ENCODE measurements around the gene FOXO4. TPM values are rescaled to one million over a fixed set of nuclear protein-coding genes. Genes with fewer than 3 reads are reported as not detected.

Gene FOXO4
- total RNA-seq, 1 experiment from 2014 or later, result 17.7 TPM

GRCh38 chrX:71085900-71086299 lies 9.8 kb upstream of the FOXO4 start:
- Histone ChIP-seq H3K14ac (ENCODE audit: insufficient read depth, low read length) (no peak overlapping the region), H2BK12ac (ENCODE audit: insufficient read length, low read depth, low read length) (no peak overlapping the region), H2AK5ac (ENCODE audit: insufficient read length, low read length) (no peak overlapping the region), H3K79me1 (ENCODE audit: insufficient read depth, low read depth, low read length, poor library complexity, severe bottlenecking) (no peaks in the 10 kb centered on the region), H2BK120ac (ENCODE audit: low read depth, low read length, poor library complexity, severe bottlenecking) (no peak overlapping the region), H4K8ac (replicated peaks; ENCODE audit: insufficient read length, low read depth, low read length) (no peak overlapping the region), H3K4ac (ENCODE audit: low read depth, low read length) (no peak overlapping the region), H3K9ac (ENCODE audit: extremely low read depth, insufficient read length, low read length) (no peak overlapping the region), H3K23ac (ENCODE audit: insufficient read length, low read depth, low read length) (no peak overlapping the region), H2AFZ (ENCODE audit: low read length) (no peak overlapping the region), H3K27me3 (ENCODE audit: insufficient read depth, low read length) (no peaks in the 10 kb centered on the region), H3K4me1 (ENCODE audit: insufficient read depth, low read length) (no peaks in the 10 kb centered on the region), H4K5ac (ENCODE audit: insufficient read length, low read depth, low read length) (no peak overlapping the region), H3K18ac (ENCODE audit: insufficient read length, low read depth, low read length) (no peak overlapping the region), H3K9me3 (ENCODE audit: control insufficient read depth, low read depth, low read length) (peaks cover 19% of the 10 kb centered on the region), H4K20me1 (ENCODE audit: control insufficient read depth, insufficient read depth, insufficient read length) (no peaks in the 10 kb centered on the region), H2BK5ac (ENCODE audit: insufficient read length, low read length) (no peak overlapping the region), H2BK20ac (ENCODE audit: low read depth, low read length, poor library complexity, severe bottlenecking) (no peak overlapping the region), H2BK15ac (ENCODE audit: low read depth, low read length) (no peak overlapping the region), H3K4me2 (ENCODE audit: insufficient read depth, insufficient read length, low read length) (no peak overlapping the region), H3K27ac (ENCODE audit: insufficient read length, low read depth, low read length) (no peak overlapping the region), H4K91ac (ENCODE audit: insufficient read length, low read depth, low read length) (no peak overlapping the region), H3K23me2 (ENCODE audit: insufficient read length, low read depth, low read length, poor library complexity, severe bottlenecking) (no peaks in the 10 kb centered on the region), H3K79me2 (ENCODE audit: insufficient read depth, low read length) (no peaks in the 10 kb centered on the region), H3K56ac (ENCODE audit: insufficient read length, low read depth, low read length) (no peak overlapping the region), H3T11ph (ENCODE audit: low read length) (no peak overlapping the region)
- no peak for TF ChIP-seq CTCF (conservative IDR thresholded peaks at IDR 0.05)
- no peak for DNase-seq
- no peak overlapping the region for H3K27ac Mint-ChIP-seq
- peaks cover 38 to 46% of the 10 kb centered on the region in 2 experiments for H3K9me3 Mint-ChIP-seq
- WGBS (ENCODE audit: extremely low coverage, insufficient read length, low lambda C conversion rate), result no CpG with 5 or more reads among the region's 4 CpGs
- H3K4me1 Mint-ChIP-seq, result no peaks in the 10 kb centered on the region
- no peak overlapping the region for H3K4me3 Mint-ChIP-seq
- peaks cover 3% of the 10 kb centered on the region for H3K27me3 Mint-ChIP-seq (ENCODE audit: low read depth)
- H3K36me3 Mint-ChIP-seq (ENCODE audit: insufficient read depth in 1 of 3, low read depth in 3 of 3), result no peaks in the 10 kb centered on the region; a peak in 1 of 7 replicates
